Activated naive CD4-positive, alpha-beta T cell treated with anti-CD3 and anti-CD28 coated beads, Interleukin-2, amount 10 ng/mL, durations not matched to agents 5 hours and 36 hours (primary cell): ENCODE measurements around the gene RBMY1E. TPM values are rescaled to one million over a fixed set of nuclear protein-coding genes. Genes with fewer than 3 reads are reported as not detected.

Source experiments
- total RNA-seq, 2 experiments: library from RNA; stranded (reverse); gene quantifications; one replicate each; pipeline ENCODE4 v1.2.3, GENCODE V29; 2021

The RBMY1E gene
- total RNA-seq: not detected

GRCh38 chrY:21917932-21918331, at the start of gene RBMY1E:
TSS of gene RBMY1E (minus strand) at chrY:21918032. CDS start at chrY:21916054, 1,978 bp downstream.

GRCh38 chrY:21894426-21894825, 23.4 kb downstream of the RBMY1E start, which contains the start of gene RBMY1D:
TSS of gene RBMY1D (minus strand) at chrY:21894526. CDS start at chrY:21892513, 2,013 bp downstream.

Other genes with a start within 250 kb of the RBMY1E start
- gene RBMY1D, start 23.5 kb downstream of the RBMY1E start, total RNA-seq: not detected